GM19467 (cell line): Measurements from ENCODE around the gene PRKCE.
A peak's percentile ranks its signal among the peaks of the same experiment; 100 is the strongest.
"Not testable (repeated sequence)": the region's sequence is repeated elsewhere in the genome, so short reads cannot be mapped to it uniquely, and the experiment has no call there.

Experiments used
- ATAC-seq: cut with Tn5 transposase; IDR thresholded peaks from one replicate; pipeline ENCODE4 v1.9.1; 2021; ENCODE audit warnings: mild to moderate bottlenecking, moderate library complexity; ENCODE audit not compliant: unreplicated experiment

Gene PRKCE

GRCh38 chr2:46198164-46198883 is 546.8 kb downstream of the PRKCE start:
- no peak for ATAC-seq

GRCh38 chr2:46198966-46199365 is 547.5 kb downstream of the PRKCE start:
- ATAC-seq: no peak

- no peak for ATAC-seq
These were observed 548.7 kb downstream of the PRKCE start for GRCh38 chr2:46200100-46200690.

- no peak for ATAC-seq
These were observed 549.6 kb downstream of the PRKCE start for GRCh38 chr2:46200861-46201605.

- ATAC-seq: no peak
These were observed 551.0 kb downstream of the PRKCE start for GRCh38 chr2:46202453-46202852.

- ATAC-seq: no peak
These were observed 551.5 kb downstream of the PRKCE start for GRCh38 chr2:46202987-46203386.

- ATAC-seq: not testable (repeated sequence)
These were observed 552.2 kb downstream of the PRKCE start for GRCh38 chr2:46203636-46204035.

- no peak for ATAC-seq
These were observed 556.1 kb downstream of the PRKCE start for GRCh38 chr2:46207591-46207990.

GRCh38 chr2:46208766-46209165 is 557.3 kb downstream of the PRKCE start:
- ATAC-seq: no peak

- no peak for ATAC-seq
These were observed 558.6 kb downstream of the PRKCE start for GRCh38 chr2:46210063-46210462.

- no peak for ATAC-seq
These were observed 560.0 kb downstream of the PRKCE start for GRCh38 chr2:46211461-46211860.

- ATAC-seq: no peak
These were observed 562.4 kb downstream of the PRKCE start for GRCh38 chr2:46213906-46214305.

GRCh38 chr2:46216213-46216612 is 564.7 kb downstream of the PRKCE start:
- no peak for ATAC-seq

- ATAC-seq: not testable (repeated sequence)
These were observed 572.0 kb downstream of the PRKCE start for GRCh38 chr2:46223514-46223913.

- no peak for ATAC-seq
These were observed 573.7 kb downstream of the PRKCE start for GRCh38 chr2:46225150-46225625.

- ATAC-seq: no peak
These were observed 574.3 kb downstream of the PRKCE start for GRCh38 chr2:46225730-46226129.

GRCh38 chr2:46226620-46227019 is 575.1 kb downstream of the PRKCE start:
- no peak for ATAC-seq

- ATAC-seq: no peak
These were observed 575.5 kb downstream of the PRKCE start for GRCh38 chr2:46227022-46227421.

- ATAC-seq: no peak
These were observed 576.3 kb downstream of the PRKCE start for GRCh38 chr2:46227674-46228289.

- ATAC-seq: peak; percentile 62
These were observed 577.9 kb downstream of the PRKCE start for GRCh38 chr2:46229134-46230063.
